Right ventricle myocardium superior (tissue), 1 donor: ENCODE measurements around the gene TMEM233. TPM values are rescaled to one million over a fixed set of nuclear protein-coding genes. Genes with fewer than 3 reads are reported as not detected.

Experiments
- ATAC-seq: fragments of 200-7000 bp; cut with Tn5 transposase; one replicate; pipeline ENCODE4 v1.9.1; 2020; ENCODE audit warnings: mild to moderate bottlenecking; ENCODE audit not compliant: poor library complexity
- DNase-seq: peaks from one replicate; pipeline ENCODE4 v3.0.0-alpha.2; 2020
- intact Hi-C: fragments of 100-400 bp; cut with DNase I; formaldehyde crosslinking; loops from one replicate; pipeline ENCODE4 v1.11.2; 2022
- long read RNA-seq: library from polyadenylated mRNA; unstranded; transcript quantifications from one replicate; pipeline ENCODE4 v2.0.0, GENCODE V29; 2021
- total RNA-seq: library from RNA; stranded (reverse); fragmentation: NEBNext Ultra II Directional; extraction: Animal tissue kit (Norgen Biotek cat#: 25700); gene quantifications from one replicate; pipeline ENCODE4 v1.2.1, GENCODE V29; 2021
- donor health status: DM: no; HTN: yes; CAD: no; lungs with severe emphysema.

Gene TMEM233
- total RNA-seq: 0.13 TPM
- long read RNA-seq: 0 reads

DNA sequence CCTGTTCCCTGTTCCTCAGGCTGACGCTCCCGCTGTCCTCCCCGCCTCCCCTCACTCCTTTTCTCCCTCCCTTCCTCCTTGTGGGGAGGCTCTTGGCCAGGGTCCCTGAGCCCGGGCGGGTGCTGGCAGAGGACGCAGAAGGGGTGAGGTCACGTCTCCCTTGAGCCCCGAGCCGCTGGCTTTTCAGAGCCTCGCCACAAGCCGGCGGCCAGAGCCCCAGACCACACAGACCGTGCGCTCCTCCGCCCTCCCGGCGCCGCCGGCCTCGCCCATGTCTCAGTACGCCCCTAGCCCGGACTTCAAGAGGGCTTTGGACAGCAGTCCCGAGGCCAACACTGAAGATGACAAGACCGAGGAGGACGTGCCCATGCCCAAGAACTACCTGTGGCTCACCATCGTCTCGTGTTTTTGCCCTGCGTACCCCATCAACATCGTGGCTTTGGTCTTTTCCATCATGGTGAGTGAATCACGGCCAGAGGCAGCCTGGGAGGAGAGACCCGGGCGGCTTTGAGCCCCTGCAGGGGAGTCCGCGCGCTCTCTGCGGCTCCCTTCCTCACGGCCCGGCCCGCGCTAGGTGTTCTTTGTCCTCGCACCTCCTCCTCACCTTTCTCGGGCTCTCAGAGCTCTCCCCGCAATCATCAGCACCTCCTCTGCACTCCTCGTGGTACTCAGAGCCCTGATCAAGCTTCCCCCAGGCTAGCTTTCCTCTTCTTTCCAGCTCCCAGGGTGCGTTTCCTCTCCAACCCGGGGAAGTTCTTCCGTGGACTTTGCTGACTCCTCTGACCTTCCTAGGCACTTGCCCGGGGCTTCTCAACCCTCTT lies at the start of gene TMEM233:
Gene TMEM233, plus strand, starts transcription at position 197 of the 821 bp plus-strand sequence. Its CDS starts 75 bp downstream, at position 272.
- ATAC-seq: peak; percentile 66
- peak; percentile 58 for DNase-seq
- intact Hi-C loops: no loop called here

DNA sequence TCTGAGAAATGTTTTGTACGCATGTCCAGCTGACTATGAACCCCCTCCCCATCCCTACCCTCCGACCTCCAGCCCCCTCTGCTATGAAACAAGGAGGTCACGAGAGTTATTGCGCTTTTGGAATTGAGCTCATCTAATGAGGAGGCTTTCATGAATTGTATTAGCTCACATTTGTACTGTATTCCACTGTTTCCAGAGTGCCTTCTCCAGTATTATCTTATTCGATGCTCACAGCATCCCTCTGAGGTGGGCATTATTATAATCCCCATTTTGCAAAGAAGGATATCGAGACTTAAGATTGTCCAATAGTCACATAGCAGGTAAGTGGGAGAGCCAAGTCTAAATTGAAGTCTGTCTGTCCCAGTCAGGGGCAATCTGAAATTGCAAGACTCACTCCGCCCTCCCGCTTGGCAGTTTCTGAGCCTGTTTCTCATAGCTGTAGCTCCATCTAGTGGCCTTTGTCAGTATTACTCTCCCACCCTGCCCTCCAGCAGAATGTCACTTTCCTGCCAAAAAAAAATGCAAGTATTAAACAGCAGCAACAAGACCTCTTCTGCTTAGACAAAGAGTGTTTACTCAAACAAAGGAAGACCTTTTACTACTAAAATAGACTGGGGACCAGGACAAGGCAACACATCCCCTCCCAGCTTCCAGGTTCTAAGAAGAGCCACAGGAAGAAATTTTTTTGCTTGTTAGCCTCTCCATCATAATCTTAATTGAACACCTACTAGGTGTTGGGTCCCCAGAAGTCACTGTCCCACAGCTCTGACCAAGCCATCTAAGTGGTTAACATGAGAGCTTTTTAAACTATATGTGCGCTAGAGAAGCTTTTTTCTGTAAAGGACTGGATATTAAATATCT lies 48.6 kb upstream of the TMEM233 start:
- intact Hi-C loops: loop anchor here (5.0 to 10.0 kb wide), 2 partner anchors 103 to 430 kb away; no protein-coding TSS in a partner anchor
- ATAC-seq (peak; percentile 67), DNase-seq (peak; percentile 57)

DNA sequence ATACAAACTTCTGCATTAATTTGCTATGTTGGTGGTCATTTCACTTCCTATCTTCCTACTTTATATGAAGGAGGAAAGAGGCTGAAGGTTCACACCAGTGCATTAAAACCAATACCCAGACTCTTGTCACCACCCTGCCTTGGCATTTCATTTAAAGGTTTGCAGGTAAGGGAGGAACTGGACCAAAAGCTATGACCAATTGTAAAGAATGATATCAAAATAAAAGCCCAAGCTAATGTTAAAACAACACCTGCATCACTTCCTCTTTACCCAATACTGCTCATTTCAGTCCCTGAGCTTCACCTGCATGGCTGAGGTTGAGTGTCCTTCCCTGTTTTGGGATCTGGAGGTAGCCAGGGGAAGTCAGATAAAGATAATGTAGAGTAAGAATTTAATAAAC lies 47.2 kb upstream of the TMEM233 start:
- ATAC-seq (no peak), DNase-seq (no peak)
- intact Hi-C loops: loop anchor here (5.0 to 10.0 kb wide), 2 partner anchors 104 to 432 kb away; no protein-coding TSS in a partner anchor

DNA sequence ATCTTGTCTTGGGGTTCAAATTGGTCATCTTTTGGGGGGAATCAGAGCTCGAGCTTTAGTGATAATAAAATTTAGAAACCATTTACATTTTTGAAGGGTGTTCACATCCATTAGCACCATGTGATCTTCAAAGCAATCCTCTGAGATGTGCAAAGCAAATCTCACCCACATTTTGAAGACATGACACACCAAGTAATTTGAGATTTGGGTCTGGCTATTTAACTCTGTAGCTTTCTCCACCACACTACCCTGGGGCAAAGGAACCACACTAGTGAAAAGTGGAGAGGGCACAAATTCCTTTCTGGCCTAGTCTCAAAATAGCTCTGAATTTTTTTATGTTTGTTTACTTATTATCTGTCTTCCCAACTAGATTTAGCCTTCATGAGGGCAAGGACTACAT lies 46.6 kb upstream of the TMEM233 start:
- DNase-seq: no peak
- ATAC-seq: no peak
- intact Hi-C loops: loop anchor here (5.0 to 10.0 kb wide), 2 partner anchors 105 to 432 kb away; no protein-coding TSS in a partner anchor

DNA sequence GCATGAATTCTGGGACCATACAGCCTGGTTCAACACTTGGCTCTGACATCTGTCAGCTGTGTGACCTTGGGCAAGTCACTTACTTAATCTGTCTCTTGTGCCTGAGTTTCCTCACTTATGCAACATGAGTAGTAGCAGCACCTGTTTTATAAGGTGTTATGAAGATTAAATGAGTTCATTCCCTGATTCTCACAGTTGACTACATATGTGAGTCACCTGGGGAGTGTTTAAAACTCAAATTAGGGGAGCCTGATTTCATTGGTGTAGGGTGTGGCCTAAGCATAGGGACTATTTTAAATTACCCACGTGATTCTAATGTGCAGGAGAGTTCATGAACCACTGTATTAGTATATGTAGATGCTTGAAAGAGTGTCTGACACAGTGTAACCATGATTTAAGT lies 36.7 kb upstream of the TMEM233 start:
- DNase-seq (no peak), ATAC-seq (no peak)
- intact Hi-C loops: no loop called here

DNA sequence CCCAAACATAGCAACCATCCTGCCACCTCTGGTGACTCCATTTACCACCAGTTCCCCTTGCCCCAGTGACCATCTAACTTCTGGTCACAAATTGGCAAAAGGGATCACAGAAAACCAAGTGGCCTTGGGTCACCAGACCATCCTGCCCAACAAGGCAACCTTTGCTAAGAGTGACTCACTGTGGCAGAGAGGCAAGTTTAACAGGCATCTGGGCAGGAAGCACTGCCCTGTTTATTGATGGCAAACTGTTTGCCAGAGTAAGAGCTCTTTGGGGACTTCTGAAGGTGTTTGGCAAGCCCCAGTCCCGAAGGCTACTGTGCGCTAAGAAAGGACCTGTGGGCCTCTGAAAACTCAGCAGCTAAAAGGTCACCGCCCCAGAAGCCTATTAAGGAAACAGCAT lies 28.2 kb upstream of the TMEM233 start:
- no peak for DNase-seq
- no peak for ATAC-seq
- intact Hi-C loops: no loop called here

DNA sequence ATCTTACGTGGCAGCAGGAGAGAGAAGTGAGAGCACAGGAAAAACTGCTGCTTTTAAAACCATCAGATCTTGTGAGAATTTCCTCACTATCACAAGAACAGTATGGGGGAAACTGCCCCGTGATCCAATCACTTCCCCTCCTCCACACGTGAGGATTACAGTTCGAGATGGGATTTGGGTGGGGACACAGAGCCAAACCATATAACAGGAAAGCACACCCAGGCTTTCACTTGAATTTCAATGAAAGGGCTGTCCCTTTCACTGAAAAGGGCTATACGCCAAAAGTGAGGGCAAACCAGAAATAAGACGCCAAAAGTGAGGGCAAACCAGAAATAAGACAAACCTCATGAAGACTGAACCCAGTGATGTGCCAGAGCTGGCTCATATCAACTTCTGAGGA lies 22.8 kb upstream of the TMEM233 start:
- no peak for ATAC-seq
- intact Hi-C loops: no loop called here
- DNase-seq: no peak

DNA sequence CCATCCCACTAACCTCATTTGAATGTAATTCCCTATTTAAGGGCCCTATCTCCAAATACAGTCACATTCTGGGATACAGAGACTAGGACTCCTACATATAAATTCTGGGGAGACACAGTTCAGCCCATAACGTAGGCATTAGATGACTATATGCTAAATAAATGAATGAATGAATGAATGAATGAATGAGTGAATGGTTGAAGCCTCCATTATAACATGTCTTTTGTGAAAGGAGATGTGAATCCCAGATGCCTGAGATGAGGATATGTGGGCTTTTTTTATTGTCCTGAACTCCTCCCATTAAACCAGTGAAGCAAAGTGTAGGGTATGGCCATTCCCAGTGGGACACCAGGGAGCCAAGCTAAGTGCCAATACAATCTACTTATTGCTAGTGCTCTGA lies 20.5 kb upstream of the TMEM233 start:
- ATAC-seq (no peak), DNase-seq (no peak)
- intact Hi-C loops: no loop called here

DNA sequence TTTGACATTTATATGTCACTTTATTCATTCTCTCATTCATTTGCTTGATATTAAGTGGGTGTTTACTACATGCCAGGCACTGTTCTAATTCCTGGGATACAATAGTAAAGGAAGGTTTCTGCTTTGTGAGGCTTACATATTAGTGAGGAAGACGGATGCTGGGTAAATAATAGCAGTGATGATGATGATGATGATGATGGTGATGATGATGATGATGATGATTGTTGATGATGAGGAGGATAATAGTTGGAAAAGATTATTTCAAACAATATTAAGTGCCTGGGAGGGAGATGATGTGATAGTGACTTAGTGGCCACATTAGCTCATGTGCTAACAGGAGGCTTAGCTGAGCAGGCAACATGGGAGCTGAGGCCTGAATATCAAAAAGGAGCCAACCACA lies 19.3 kb upstream of the TMEM233 start:
- DNase-seq (no peak), ATAC-seq (no peak)
- intact Hi-C loops: no loop called here

DNA sequence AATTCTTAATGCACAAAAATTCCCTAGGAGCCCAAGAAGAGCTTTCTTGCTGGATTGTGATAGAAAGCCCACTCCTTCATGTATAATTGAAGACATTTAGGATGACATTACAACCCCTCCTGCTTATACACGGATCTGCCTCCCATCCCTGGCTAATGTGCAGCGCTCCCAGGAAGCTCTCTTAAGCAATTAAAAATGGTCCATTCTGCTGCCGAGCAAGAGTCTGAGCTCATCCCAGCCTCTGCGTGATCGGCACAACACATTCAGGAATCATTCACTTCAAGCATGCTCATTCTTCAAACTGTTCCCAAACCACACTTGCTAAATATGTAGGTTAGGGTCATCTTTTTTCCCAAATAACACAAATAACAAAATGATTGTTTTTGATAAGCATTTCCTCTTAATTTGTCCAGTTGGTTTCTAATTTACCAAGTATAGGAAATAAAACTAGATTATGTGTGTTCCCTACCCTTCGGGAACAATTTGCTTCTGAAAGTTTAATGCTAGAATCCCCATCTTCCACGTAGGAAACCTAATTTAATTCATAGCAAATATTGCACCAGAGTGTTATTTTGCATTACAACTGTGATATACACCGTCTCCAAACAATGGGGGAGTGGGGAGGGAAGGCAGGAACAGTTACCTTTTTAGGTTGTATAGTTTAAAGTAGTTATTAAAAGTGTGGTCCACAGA lies 17.3 kb upstream of the TMEM233 start:
- intact Hi-C loops: no loop called here

DNA sequence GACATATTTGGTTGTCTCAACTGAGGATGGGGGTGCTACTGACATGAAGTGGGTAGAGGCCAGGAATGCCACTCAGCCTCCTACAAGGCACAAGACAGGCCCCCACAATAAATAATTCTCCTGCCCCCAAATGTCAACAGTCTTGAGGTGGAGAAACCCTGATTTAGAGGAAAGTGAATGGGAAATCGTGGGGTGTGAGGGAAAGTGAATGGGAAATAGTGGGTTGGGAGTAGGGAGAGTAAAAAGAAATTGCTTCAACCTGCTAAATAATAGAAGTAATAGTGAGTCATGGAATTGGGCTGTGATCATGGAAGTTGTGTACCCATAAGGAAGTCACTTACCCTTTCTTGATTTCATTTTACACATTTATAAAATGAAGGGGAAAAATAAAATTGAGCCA lies 16.7 kb upstream of the TMEM233 start:
- ATAC-seq (no peak), DNase-seq (no peak)
- intact Hi-C loops: no loop called here

More for the DNA sequence above, 17.3 kb upstream of the TMEM233 start:
- DNase-seq (no peak), ATAC-seq (no peak)

DNA sequence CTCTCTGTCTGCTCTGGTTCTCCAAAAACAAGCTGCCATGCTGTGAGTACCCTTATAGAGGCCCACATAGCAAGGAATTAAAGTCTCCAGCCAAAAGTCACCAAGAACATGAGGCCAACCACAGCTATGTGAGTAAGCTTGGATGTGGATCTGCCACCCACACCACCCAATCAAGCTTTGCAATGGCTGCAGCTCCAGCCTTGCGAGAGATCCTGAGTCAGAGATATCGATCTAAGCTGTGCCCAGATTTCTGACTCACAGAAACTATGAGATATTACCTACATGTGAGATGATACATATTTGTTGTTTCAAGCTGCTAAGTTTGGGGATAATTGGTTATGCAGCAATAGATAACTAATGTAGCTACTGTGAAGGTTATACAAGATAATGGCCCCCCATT lies 15.5 kb upstream of the TMEM233 start:
- ATAC-seq (no peak), DNase-seq (no peak)
- intact Hi-C loops: no loop called here

DNA sequence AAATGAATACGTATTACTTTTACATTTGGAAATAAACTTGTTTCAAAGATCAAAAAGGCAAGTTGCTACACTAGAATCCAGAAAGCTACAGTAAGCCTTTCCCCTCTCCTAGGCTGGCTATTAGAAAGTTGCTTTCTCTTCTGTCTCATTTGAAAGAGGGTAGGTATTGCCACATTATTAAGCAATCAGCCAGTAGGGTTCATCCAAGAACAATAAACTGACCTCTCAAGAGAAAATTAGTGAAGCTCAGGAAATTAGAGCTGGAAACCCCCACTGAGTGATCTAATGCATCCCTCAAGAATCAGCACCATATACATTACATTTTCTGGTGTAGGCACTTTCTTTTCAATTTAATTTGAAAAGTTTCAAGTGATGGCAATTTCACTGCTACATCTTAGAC lies 4.5 kb upstream of the TMEM233 start:
- intact Hi-C loops: no loop called here
- ATAC-seq: no peak
- no peak for DNase-seq

DNA sequence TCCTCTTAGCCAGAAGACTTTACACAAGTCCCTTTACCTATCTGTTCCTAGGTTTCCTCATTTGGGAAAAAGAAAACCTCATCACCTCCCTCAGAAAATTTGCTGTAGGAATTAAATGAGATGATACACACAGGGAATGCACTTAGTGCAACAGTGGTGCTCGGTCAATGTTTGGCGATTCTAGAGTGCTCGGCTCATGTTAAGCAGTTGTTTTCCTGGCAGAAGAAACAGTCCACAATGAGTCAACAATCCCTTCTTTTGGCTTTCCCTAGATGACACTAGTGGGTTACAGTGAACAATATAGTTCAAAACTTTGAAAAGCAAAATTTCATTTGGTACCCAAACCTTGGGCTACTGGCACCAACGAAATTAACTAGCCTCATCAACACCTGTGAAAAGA lies 3.9 kb upstream of the TMEM233 start:
- no peak for ATAC-seq
- intact Hi-C loops: no loop called here
- no peak for DNase-seq

DNA sequence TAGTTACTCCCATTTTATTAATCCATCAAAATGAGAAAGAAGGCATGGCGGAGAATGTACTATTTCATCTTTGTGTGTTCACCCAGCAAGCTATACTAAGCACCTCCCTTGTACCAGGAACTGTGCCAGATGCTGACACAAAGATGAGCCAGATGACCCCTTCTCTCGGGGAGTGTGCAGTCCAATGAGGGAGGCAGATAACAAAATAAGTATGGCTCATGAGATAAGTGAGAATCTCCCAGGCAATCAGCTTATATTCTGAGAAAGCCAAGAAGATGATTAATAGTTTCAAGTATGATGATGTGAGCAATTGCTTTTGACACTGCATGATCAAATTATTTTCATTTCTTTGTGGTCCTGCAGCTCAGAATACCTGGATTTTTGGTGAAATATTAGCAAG lies 1.3 kb upstream of the TMEM233 start:
- intact Hi-C loops: no loop called here

DNA sequence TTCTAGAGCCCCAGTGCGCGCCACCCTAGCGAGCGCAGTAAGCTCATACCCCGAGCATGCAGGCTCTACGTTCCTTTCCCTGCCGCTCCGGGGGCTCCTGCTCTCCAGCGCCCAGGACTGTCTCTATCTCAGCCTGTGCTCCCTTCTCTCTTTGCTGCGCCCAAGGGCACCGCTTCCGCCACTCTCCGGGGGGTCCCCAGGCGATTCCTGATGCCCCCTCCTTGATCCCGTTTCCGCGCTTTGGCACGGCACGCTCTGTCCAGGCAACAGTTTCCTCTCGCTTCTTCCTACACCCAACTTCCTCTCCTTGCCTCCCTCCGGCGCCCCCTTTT lies 791 bp downstream of the TMEM233 start:
- intact Hi-C loops: no loop called here
- ATAC-seq (peak; percentile 26), DNase-seq (no peak)

More for the DNA sequence above, 1.3 kb upstream of the TMEM233 start:
- ATAC-seq: peak; percentile 36
- DNase-seq: no peak

DNA sequence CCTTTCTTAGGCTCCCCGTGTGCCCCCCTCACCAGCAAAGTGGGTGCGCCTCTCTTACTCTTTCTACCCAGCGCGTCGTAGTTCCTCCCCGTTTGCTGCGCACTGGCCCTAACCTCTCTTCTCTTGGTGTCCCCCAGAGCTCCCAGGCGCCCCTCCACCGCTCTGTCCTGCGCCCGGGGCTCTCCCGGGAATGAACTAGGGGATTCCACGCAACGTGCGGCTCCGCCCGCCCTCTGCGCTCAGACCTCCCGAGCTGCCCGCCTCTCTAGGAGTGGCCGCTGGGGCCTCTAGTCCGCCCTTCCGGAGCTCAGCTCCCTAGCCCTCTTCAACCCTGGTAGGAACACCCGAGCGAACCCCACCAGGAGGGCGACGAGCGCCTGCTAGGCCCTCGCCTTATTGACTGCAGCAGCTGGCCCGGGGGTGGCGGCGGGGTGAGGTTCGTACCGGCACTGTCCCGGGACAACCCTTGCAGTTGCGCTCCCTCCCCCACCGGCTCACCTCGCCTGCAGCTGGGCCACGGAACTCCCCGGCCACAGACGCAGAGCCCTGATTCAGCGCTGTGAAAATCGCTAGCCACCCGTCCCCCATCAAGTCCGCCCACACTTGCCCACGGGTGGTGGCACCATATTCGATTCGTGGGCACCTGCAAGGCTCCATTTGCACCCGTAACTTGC lies 1.3 kb downstream of the TMEM233 start:
- DNase-seq (peak; percentile 43), ATAC-seq (peak; percentile 69)
- intact Hi-C loops: no loop called here

DNA sequence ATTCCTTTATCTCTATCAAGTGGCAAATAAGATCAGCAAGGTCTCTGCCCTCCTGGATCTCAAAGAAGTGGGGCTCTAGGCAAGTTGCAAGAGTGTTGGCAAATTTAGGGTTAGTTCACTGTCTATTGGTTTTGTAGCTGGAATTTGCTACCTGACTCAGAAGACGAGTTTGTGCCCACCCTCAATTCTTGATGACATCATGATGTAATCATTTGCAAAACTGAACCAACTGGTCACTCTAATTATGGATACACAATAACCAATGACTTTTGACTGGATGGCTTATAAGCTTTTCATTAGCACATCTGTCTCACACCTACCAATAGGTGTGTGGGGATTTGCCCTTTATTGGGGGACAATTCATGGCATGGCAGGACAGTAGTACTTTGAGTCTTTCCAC lies 4.6 kb downstream of the TMEM233 start:
- ATAC-seq: no peak
- DNase-seq: no peak
- intact Hi-C loops: no loop called here
